PC-3 (cell line): Measurements from ENCODE around the gene DNHD1. TPM values are rescaled to one million over a fixed set of nuclear protein-coding genes. Genes with fewer than 3 reads are reported as not detected.

Experiments
- ATAC-seq: fragments of 200-7000 bp; cut with Tn5 transposase; 2 replicates; pipeline ENCODE4 v1.9.1; 2020; ENCODE audit warnings: mild to moderate bottlenecking, moderate library complexity
- BruUV-seq: library from RNA; stranded (reverse); fragments of 400-500 nt; replicated peaks from 2 replicates; lab custom pipeline; 2021; lab: Mats Ljungman, UMichigan
- CTCF ChIA-PET: fragments of 300-600 bp; sonication (Branson Sonifier 250); formaldehyde crosslinking; loops from one replicate; lab custom pipeline; 2022; ENCODE audit warnings: antibody characterized with exemption; lab: Charles Lee
- POLR2A ChIA-PET: fragments of 300-600 bp; sonication (Branson Sonifier 250); formaldehyde crosslinking; loops from one replicate; lab custom pipeline; 2022; ENCODE audit warnings: antibody characterized with exemption; ENCODE audit not compliant: unreplicated experiment; lab: Charles Lee
- DNase-seq: peaks from one replicate; pipeline ENCODE4 v3.0.0-alpha.2; 2015
- H2AFZ ChIP-seq: fragments of 300-600 bp; sonication (generic); 2 replicates; pipeline ENCODE4 v1.6.0; 2016; ENCODE audit warnings: antibody characterized with exemption, low read length
- H3F3A ChIP-seq: fragments of 300-600 bp; sonication (generic); one replicate; pipeline ENCODE4 v1.6.0; 2017; ENCODE audit warnings: antibody characterized with exemption, low read length, control low read depth, mild to moderate bottlenecking; ENCODE audit not compliant: unreplicated experiment
- H3K27ac ChIP-seq: fragments of 300-600 bp; sonication (generic); 2 replicates; pipeline ENCODE4 v1.5.1; 2016; ENCODE audit warnings: mild to moderate bottlenecking, low read length
- H3K27me3 ChIP-seq: fragments of 300-600 bp; sonication (generic); 2 replicates; pipeline ENCODE4 v1.6.1; 2016; ENCODE audit warnings: low read length, mixed read lengths
- H3K36me3 ChIP-seq: fragments of 300-600 bp; sonication (generic); 2 replicates; pipeline ENCODE4 v1.6.1; 2016; ENCODE audit warnings: low read depth, mixed run types, low read length, mixed read lengths
- H3K4me1 ChIP-seq: fragments of 300-600 bp; sonication (generic); 2 replicates; pipeline ENCODE4 v1.5.1; 2016; ENCODE audit warnings: low read length; ENCODE audit not compliant: insufficient read depth
- H3K4me2 ChIP-seq: fragments of 300-600 bp; sonication (generic); 2 replicates; pipeline ENCODE4 v1.6.0; 2016; ENCODE audit warnings: low read length
- H3K4me3 ChIP-seq: fragments of 300-600 bp; sonication (generic); 2 replicates; pipeline ENCODE4 v1.5.1; 2016; ENCODE audit warnings: mild to moderate bottlenecking, low read length, mixed read lengths
- H3K79me2 ChIP-seq: fragments of 300-600 bp; sonication (generic); 2 replicates; pipeline ENCODE4 v1.6.1; 2017; ENCODE audit warnings: low read length, mixed read lengths
- H3K9ac ChIP-seq: fragments of 300-600 bp; sonication (generic); 2 replicates; pipeline ENCODE4 v1.6.0; 2016; ENCODE audit warnings: mild to moderate bottlenecking, low read length
- H3K9me2 ChIP-seq: fragments of 300-600 bp; sonication (generic); replicated peaks from 2 replicates; pipeline ENCODE4 v1.6.1; 2016; ENCODE audit warnings: mixed run types, low read length, mixed read lengths
- H3K9me3 ChIP-seq: fragments of 300-600 bp; sonication (generic); 2 replicates; pipeline ENCODE4 v1.6.1; 2016; ENCODE audit warnings: low read length, mixed read lengths
- H4K20me1 ChIP-seq: fragments of 300-600 bp; sonication (generic); 2 replicates; pipeline ENCODE4 v1.6.1; 2016; ENCODE audit warnings: low read length, mixed read lengths
- CTCF ChIP-seq: fragments of 300-600 bp; sonication (generic); conservative IDR thresholded peaks from 2 replicates; pipeline ENCODE4 v1.5.1; 2017; ENCODE audit warnings: antibody characterized with exemption, low read depth, mild to moderate bottlenecking, low read length
- EZH2 ChIP-seq: fragments of 300-600 bp; sonication (generic); IDR thresholded peaks from one replicate; pipeline ENCODE4 v1.6.1; 2017; ENCODE audit warnings: antibody characterized with exemption, mild to moderate bottlenecking, low read length; ENCODE audit not compliant: unreplicated experiment
- intact Hi-C: fragments of 100-400 bp; cut with micrococcal nuclease; formaldehyde crosslinking; loops from 2 replicates; pipeline ENCODE4 v1.9.0; 2023
- total RNA-seq: library from RNA; depleted of rRNA; stranded (reverse); fragments of >200 nt; gene quantifications from 2 replicates; pipeline ENCODE4 v1.2.3, GENCODE V29; 2014

Gene DNHD1
- total RNA-seq, 1 experiment from 2014 or later: 9.3 TPM

DNA sequence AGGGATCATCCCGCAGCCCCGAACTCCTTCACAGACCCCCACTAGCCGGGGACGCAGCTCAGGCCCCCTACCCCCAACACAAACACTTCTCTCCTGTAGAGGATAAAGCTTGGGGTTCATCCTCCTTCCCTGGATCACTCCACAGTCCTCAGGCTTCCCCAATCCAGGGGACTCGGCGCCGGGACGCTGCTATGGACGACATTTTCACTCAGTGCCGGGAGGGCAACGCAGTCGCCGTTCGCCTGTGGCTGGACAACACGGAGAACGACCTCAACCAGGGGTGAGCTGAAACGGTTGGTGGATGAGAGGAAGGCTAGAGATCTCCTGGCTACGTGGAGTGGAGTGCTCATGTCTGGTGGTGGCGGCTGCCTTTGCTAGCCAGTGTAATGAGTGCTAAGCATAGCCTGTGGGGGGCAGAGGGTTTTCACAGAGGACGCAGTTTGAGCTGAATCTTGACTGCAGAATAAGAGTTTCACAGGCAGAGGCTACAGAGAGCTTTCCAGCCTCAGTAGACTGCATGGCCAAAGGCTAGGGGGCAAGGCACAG is 107.1 kb downstream of the DNHD1 start:
- Histone ChIP-seq H3K27me3 (no peaks in the 10 kb centered on the region), H3K27ac (0 out of 2 replicates have a peak overlapping the region, but pooled peaks have one; percentile 5), H3K36me3 (peaks cover 29% of the 10 kb centered on the region; the same call in 1 of the 2 replicates), H3K4me2 (peak overlapping the region; percentile 97), H3K79me2 (peaks cover 83% of the 10 kb centered on the region), H3K4me1 (peaks cover 38% of the 10 kb centered on the region), H3K9ac (peak overlapping the region; percentile 93), H4K20me1 (no peaks in the 10 kb centered on the region), H3K4me3 (peak overlapping the region; percentile 93), H3K9me3 (no peaks in the 10 kb centered on the region), H3F3A (peaks cover 5% of the 10 kb centered on the region), H2AFZ (peak overlapping the region; percentile 85), H3K9me2 (no peaks in the 10 kb centered on the region)
- POLR2A ChIA-PET: interaction anchor here (0.6 kb wide), 1 partner anchor 98 kb away, joined by 3 read pairs; no protein-coding TSS in a partner anchor
- intact Hi-C loops: loop anchor here (2.0 to 10.0 kb wide), 4 partner anchors 72 to 229 kb away; partner anchors contain the start of genes ARFIP2 and TIMM10B
- no peak for TF ChIP-seq EZH2
- 0 out of 2 replicates have a peak, but pooled peaks have one; percentile 18 for TF ChIP-seq CTCF
- BruUV-seq: TSS peak; percentile 50
- DNase-seq: peak; percentile 37
- CTCF ChIA-PET: interaction anchor here (0.6 to 1.0 kb wide), 2 partner anchors 79 to 99 kb away, joined by 3 to 4 read pairs; partner anchors contain the start of gene MRPL17
- peak; percentile 53 for ATAC-seq

GRCh38 chr11:6604790-6605189 is 107.7 kb downstream of the DNHD1 start:
- CTCF ChIA-PET: interaction anchor here (1.0 kb wide), 1 partner anchor 78 kb away, joined by 4 read pairs; the partner anchor contains the start of gene MRPL17
- POLR2A ChIA-PET: no interaction called here
- DNase-seq: no peak
- Histone ChIP-seq H3K36me3 (peaks cover 31% of the 10 kb centered on the region; the same call in 1 of the 2 replicates), H3K9me2 (no peaks in the 10 kb centered on the region), H3K9ac (peak overlapping the region; percentile 93), H3K9me3 (no peaks in the 10 kb centered on the region), H4K20me1 (no peaks in the 10 kb centered on the region), H2AFZ (peak overlapping the region; percentile 85; the same call in 1 of the 2 replicates), H3K27me3 (no peaks in the 10 kb centered on the region), H3F3A (peaks cover 5% of the 10 kb centered on the region), H3K4me1 (peaks cover 38% of the 10 kb centered on the region), H3K79me2 (peaks cover 78% of the 10 kb centered on the region), H3K4me2 (peak overlapping the region; percentile 97), H3K27ac (no peak overlapping the region), H3K4me3 (peak overlapping the region; percentile 93)
- no TSS peak for BruUV-seq
- intact Hi-C loops: loop anchor here (2.0 to 10.0 kb wide), 4 partner anchors 72 to 230 kb away; partner anchors contain the start of genes ARFIP2 and TIMM10B
- ATAC-seq: no peak
- TF ChIP-seq CTCF: no peak
